GM18505 (cell line): ENCODE results near the gene BEND7.
"Not testable (repeated sequence)": the region's sequence is repeated elsewhere in the genome, so short reads cannot be mapped to it uniquely, and the experiment has no call there.

Experiments used
- ATAC-seq: cut with Tn5 transposase; IDR thresholded peaks from one replicate; pipeline ENCODE4 v1.9.1; 2021; ENCODE audit not compliant: unreplicated experiment
- POLR2A ChIP-seq: IDR thresholded peaks from 4 replicates; pipeline ENCODE4 v1.6.1; 2011; ENCODE audit warnings: borderline replicate concordance; ENCODE audit not compliant: insufficient read depth, insufficient read length; ENCODE audit errors: extremely low read depth

The BEND7 gene

DNA sequence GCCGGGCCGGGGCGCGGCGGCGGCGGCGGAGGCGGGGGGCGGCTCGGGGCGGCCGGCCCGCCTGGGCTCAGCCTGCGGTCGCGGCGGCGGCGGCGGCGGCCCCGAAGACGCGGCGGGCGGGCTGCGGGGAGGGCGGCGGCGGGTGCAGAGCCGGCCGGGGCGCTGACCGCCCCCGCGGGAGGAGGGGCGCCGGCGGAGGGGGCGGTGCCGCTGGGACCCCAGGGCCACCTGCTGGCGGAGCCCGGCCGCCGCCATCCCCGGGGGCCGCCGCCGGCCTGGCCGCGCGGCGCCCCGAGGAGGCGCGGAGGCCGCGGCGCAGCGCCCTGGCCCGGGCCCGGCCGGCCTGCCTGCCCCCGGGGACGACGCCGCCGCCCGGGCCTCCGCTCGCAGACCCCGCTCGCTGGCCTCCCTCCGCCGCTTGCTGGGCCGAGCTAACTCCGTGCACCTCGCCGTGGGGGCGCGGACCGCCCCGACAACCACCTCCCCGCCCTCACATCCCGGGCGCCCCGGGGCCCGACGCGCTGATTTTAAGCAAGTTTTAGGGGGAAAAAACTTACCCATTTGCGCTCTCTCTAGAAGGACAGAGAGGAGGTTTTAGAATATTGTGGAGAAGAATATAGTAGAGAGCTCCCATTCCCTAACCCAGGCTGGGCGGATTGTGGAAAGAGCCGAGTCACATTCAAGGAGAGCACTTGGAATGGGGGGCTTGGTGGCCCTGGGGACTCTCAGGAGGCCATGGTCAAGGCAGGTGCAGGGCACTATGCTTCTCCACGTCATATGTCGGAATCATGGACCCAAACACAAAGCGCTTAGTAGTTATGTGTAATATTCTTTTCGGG is at the start of gene BEND7:
Gene BEND7, minus strand, starts transcription at position 140 of the 839 bp plus-strand sequence. CDS start 481 bp downstream, outside the sequence.
- no peak for TF ChIP-seq POLR2A
- no peak for ATAC-seq

- TF ChIP-seq POLR2A = no peak
- ATAC-seq = no peak
Observed at GRCh38 chr10:13573960-13574359, 45.1 kb upstream of the BEND7 start.

DNA sequence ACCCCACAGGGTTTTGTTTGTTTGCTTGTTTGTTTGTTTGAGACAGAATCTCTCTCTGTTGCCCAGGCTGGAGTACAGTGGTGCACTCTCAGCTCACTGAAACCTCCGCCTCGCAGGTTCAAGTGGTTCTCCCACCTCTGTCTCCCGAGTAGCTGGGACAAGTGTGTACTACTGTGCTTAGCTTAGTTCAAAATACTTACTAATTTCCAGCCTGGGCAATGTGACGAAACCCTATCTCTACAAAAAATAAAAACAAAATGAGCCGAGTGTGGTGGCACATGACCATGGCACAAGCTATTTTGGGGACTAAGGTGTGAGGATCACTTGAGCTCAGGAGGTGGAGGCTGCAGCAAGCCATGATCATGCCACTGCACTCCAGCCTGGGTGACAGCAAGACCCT is 42.7 kb upstream of the BEND7 start:
- ATAC-seq = no peak

GRCh38 chr10:13567030-13567429 is 38.2 kb upstream of the BEND7 start:
- ATAC-seq = no peak
- no peak for TF ChIP-seq POLR2A

More for the DNA sequence above, 42.7 kb upstream of the BEND7 start:
- no peak for TF ChIP-seq POLR2A

DNA sequence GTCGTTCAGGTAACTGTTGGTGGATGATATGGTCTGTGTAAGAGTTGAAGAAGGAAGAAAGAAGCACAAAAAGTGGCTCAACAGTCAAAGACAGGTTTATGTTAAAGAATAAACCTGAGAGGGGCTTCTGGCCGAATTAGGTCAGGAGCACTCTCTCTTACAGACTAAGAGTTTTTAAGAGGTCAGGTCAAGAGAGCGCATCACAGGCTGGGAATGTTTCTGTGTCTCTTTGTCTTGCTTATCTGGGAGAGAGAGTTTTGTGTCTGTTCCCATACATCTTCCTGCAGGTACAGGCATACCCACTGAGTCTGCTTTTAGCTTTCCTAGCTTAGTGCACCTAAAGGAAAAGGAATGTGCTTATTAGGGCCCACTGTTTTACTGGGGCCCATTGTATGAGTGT is 35.8 kb upstream of the BEND7 start:
- ATAC-seq = no peak

DNA sequence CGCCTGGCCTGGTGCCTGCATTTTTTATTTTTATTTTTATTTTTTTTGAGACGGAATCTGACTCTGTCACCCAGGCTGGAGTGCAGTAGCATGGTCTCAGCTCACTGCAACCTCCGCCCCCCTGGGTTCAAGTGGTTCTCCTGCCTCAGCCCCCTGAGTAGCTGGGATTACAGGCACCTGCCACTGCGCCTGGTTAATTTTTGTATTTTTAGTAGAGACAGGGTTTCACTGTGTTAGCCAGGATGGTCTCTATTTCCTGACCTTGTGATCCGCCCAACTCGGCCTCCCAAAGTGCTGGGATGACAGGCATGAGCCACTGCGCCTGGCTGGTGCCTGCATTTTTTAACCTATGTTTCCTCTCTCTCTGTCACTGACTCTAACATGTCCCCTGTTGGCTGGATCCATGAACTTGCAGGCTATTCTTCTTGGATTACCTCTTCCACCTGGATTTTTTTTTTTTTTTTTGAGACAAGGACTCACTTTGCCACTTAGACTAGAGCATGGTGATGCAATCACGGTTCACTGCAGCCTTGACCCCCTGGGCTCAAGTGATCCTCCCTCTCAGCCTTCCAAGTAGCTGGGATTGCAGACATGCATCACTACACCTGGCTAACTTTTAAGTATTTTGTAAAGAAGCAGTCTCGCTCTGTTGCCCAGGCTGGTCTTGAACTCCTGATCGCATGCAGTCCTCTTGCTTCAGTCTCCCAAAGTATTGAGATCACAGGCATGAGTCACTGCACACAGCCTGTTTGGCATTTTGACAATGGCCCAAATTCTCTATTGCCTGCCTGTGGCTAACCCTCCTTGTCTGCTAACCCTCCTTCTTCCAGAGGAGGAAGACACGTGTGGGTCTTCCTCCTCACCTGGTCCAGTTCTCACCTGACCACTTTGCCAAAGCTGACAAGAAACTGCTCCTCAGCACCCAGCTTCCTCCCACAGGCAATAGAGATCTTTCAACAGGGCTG is 34.9 kb upstream of the BEND7 start:
- TF ChIP-seq POLR2A = no peak
- ATAC-seq = no peak

More for the DNA sequence above, 35.8 kb upstream of the BEND7 start:
- TF ChIP-seq POLR2A = no peak

DNA sequence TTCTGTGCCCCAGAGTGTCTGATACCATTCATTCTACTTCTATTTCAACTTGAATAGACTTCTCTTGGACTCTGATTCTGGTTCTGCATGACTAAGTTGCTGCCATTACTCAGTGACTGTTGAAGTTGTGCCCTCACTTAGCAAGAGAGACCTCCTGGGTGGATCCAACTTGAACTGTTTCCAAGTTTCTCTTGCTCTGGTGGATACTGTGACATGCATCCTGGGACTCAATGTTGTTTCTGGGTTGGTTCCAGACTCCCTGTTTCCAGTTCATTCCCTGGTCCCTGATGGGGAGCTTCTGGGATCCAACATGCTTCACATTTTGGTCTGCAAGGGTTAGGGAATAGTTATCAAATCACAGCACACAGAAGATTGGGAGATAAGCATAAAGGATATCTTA is 31.8 kb upstream of the BEND7 start:
- ATAC-seq = no peak
- TF ChIP-seq POLR2A = no peak

GRCh38 chr10:13559124-13559700 is 30.4 kb upstream of the BEND7 start:
- no peak for TF ChIP-seq POLR2A

GRCh38 chr10:13555884-13556510 is 27.2 kb upstream of the BEND7 start:
- no peak for TF ChIP-seq POLR2A

More at GRCh38 chr10:13559124-13559700, 30.4 kb upstream of the BEND7 start:
- no peak for ATAC-seq

GRCh38 chr10:13550802-13551201 is 22.0 kb upstream of the BEND7 start:
- no peak for ATAC-seq
- TF ChIP-seq POLR2A = no peak

More at GRCh38 chr10:13555884-13556510, 27.2 kb upstream of the BEND7 start:
- no peak for ATAC-seq

DNA sequence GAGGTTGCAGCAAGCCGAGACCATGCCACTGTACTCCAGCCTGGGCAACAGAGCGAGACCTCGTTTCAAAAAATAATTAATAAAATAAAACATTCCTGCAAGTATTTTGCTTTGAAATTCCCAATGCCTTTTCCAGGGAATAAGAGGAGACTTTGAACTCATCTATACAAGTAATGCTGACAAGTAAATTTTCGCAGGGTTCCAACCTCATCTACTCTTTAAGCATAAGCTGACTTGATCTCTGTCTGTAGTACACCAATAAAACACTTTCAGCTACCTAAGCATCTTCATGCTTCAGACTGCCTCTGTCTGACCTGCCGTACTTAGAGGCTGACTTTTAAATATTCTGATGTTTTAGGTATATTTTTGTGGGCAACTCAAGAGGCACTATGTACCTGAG is 13.7 kb upstream of the BEND7 start:
- ATAC-seq = no peak
- TF ChIP-seq POLR2A = no peak

DNA sequence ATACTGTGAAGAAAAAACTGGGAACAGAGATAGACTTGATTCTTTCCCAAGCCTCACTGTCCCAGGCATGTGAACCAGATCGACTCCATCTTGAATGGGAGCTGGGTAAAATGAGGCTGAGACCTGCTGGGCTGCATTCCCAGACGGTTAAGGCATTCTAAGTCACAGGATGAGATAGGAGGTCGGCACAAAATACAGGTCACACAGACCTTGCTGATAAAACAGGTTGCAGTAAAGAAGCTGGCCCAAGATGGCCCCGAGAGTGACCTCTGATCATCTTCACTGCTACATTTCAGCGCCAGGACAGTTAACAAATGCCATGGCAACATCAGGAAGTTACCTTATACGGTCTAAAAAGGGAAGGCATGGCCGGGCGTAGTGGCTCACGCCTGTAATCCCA is 9.2 kb upstream of the BEND7 start:
- ATAC-seq = not testable (repeated sequence)

- no peak for TF ChIP-seq POLR2A
- no peak for ATAC-seq
Observed at GRCh38 chr10:13536674-13537366, 8.0 kb upstream of the BEND7 start.

DNA sequence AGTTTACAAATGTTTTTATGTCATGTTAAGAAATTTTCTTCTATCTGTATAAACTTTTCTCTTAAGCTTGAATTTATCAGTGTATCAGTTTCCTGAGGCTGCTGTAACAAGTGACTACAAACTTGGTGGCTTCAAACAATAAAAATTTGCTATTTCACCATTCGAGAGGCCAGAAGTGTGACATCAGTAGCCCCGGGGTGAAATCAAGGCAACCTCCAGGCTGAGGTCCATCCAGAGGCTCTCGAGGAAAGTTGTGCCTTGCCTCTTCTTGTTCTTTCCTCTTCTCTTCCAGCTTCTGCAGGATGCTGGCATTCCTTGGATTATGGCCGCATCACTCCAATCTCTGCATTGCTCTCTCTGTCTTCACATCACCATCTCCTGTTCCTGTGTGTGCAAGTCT is 6.5 kb upstream of the BEND7 start:
- TF ChIP-seq POLR2A = no peak
- no peak for ATAC-seq
